Endothelial cell of umbilical vein (primary cell): Measurements from ENCODE around the gene PDE11A. TPM values are rescaled to one million over a fixed set of nuclear protein-coding genes. Genes with fewer than 3 reads are reported as not detected.

Experiments used
- BruUV-seq: library from RNA; stranded (reverse); fragments of 400-500 nt; replicated peaks from 2 replicates; lab custom pipeline; 2021; lab: Mats Ljungman, UMichigan
- CTCF ChIA-PET: fragments of 300-600, 350-600 bp; sonication (Branson Sonifier 250); formaldehyde crosslinking; loops from one replicate; lab custom pipeline; 2021; ENCODE audit warnings: antibody characterized with exemption, inconsistent platforms; lab: Charles Lee
- POLR2A ChIA-PET: fragments of 300-600, 350-600 bp; sonication (Branson Sonifier 250); formaldehyde crosslinking; loops from one replicate; lab custom pipeline; 2021; ENCODE audit warnings: antibody characterized with exemption, inconsistent platforms; lab: Charles Lee
- DNase-seq: peaks from one replicate; pipeline ENCODE4 v3.0.0-alpha.2; 2011; ENCODE audit warnings: low read depth, low spot score
- FAIRE-seq: peaks from 2 replicates; lab custom pipeline; 2011; peaks lifted over from hg19 to GRCh38; lab: Jason Lieb, UNC
- H2AFZ ChIP-seq: 2 replicates; pipeline ENCODE4 v1.6.0; 2012; ENCODE audit warnings: low read depth, low read length, control low read depth, inconsistent platforms
- H3K27ac ChIP-seq: 2 replicates; pipeline ENCODE4 v1.5.1; 2011; ENCODE audit warnings: low read depth, mild to moderate bottlenecking, control low read depth, low read length, moderate library complexity; ENCODE audit not compliant: insufficient read depth
- H3K27me3 ChIP-seq, 2 experiments: 2 replicates each; pipeline versions ENCODE4 v1.6.0 to v1.6.1; 2011; ENCODE audit warnings: low read length in 2 of 2, mixed read lengths in 1 of 2; ENCODE audit not compliant: control insufficient read depth in 2 of 2, insufficient read depth in 2 of 2
- H3K36me3 ChIP-seq, 2 experiments: 2 replicates in 1 of 2; 3 replicates in 1 of 2; pipeline ENCODE4 v1.5.1; 2011; ENCODE audit warnings: low read length in 2 of 2, mild to moderate bottlenecking in 1 of 2, moderate library complexity in 1 of 2; ENCODE audit not compliant: control insufficient read depth in 2 of 2, insufficient read depth in 2 of 2; ENCODE audit errors: extremely low read depth in 1 of 2
- H3K4me1 ChIP-seq: 3 replicates; pipeline ENCODE4 v1.5.1; 2011; ENCODE audit warnings: mild to moderate bottlenecking, low read length; ENCODE audit not compliant: control insufficient read depth, insufficient read depth; ENCODE audit errors: extremely low read depth
- H3K4me2 ChIP-seq: 2 replicates; pipeline ENCODE4 v1.6.1; 2011; ENCODE audit warnings: low read length, control low read depth, mixed read lengths; ENCODE audit not compliant: insufficient read depth
- H3K4me3 ChIP-seq, 3 experiments: fragments of 200-600 bp in 1 of 3; sonication (generic), shearing (Covaris generic) in 1 of 3; replicated peaks in 1 of 3; 2 replicates each; pipeline ENCODE4 v1.5.1; 2011 to 2016; ENCODE audit warnings: control low read depth in 3 of 3, low read length in 3 of 3, mild to moderate bottlenecking in 2 of 3, inconsistent platforms in 1 of 3, low read depth in 1 of 3, moderate library complexity in 1 of 3; ENCODE audit not compliant: insufficient read depth in 1 of 3
- H3K79me2 ChIP-seq: 2 replicates; pipeline ENCODE4 v1.6.0; 2012; ENCODE audit warnings: low read length, inconsistent platforms; ENCODE audit not compliant: control insufficient read depth, insufficient read depth
- H3K9ac ChIP-seq: replicated peaks from 2 replicates; pipeline ENCODE3; 2011; ENCODE audit warnings: low read length, control low read depth; ENCODE audit not compliant: insufficient read depth; ENCODE audit errors: extremely low read depth
- H3K9me1 ChIP-seq: replicated peaks from 3 replicates; pipeline ENCODE4 v1.6.0; 2011; ENCODE audit warnings: mild to moderate bottlenecking, low read length; ENCODE audit not compliant: control insufficient read depth, insufficient read depth; ENCODE audit errors: extremely low read depth
- H3K9me3 ChIP-seq: replicated peaks from 2 replicates; pipeline ENCODE4 v1.5.1; 2012; ENCODE audit warnings: low read length, inconsistent platforms; ENCODE audit not compliant: control insufficient read depth, insufficient read depth
- H4K20me1 ChIP-seq: replicated peaks from 2 replicates; pipeline ENCODE3; 2011; ENCODE audit warnings: mild to moderate bottlenecking, low read length; ENCODE audit not compliant: control insufficient read depth, insufficient read depth; ENCODE audit errors: extremely low read depth
- EZH2 ChIP-seq: IDR thresholded peaks from 2 replicates; pipeline ENCODE4 v1.6.1; 2012; ENCODE audit warnings: borderline replicate concordance, low read depth, mild to moderate bottlenecking, moderate library complexity, low read length, inconsistent platforms; ENCODE audit not compliant: severe bottlenecking
- FOS ChIP-seq: IDR thresholded peaks from 2 replicates; pipeline ENCODE4 v1.6.1; 2011; ENCODE audit warnings: mild to moderate bottlenecking, low read length, moderate library complexity, borderline replicate concordance; ENCODE audit not compliant: insufficient read depth
- GATA2 ChIP-seq: IDR thresholded peaks from 2 replicates; pipeline ENCODE4 v1.7.0; 2011; ENCODE audit warnings: low read depth, mild to moderate bottlenecking, moderate library complexity, mixed read lengths, low read length; ENCODE audit not compliant: insufficient read length, insufficient read depth
- JUN ChIP-seq: IDR thresholded peaks from 2 replicates; pipeline ENCODE4 v1.6.1; 2011; ENCODE audit warnings: borderline replicate concordance, low read depth; ENCODE audit not compliant: insufficient read length, insufficient read depth
- MYC ChIP-seq: IDR thresholded peaks from one replicate; pipeline ENCODE4 v1.6.1; 2011; ENCODE audit warnings: mild to moderate bottlenecking, low read depth, low read length
- POLR2A ChIP-seq: IDR thresholded peaks from 2 replicates; pipeline ENCODE4 v1.6.1; 2012; ENCODE audit warnings: low read depth, mild to moderate bottlenecking, control low read depth, low read length
- POLR2AphosphoS5 ChIP-seq: IDR thresholded peaks from 2 replicates; pipeline ENCODE4 v1.6.1; 2012; ENCODE audit warnings: low read depth, mild to moderate bottlenecking, control low read depth, low read length, moderate library complexity; ENCODE audit not compliant: insufficient read depth
- dilution Hi-C: fragments of 300-500 bp; cut with MboI; formaldehyde crosslinking; loops from one replicate; pipeline ENCODE4 v1.15.0; 2019; ENCODE audit warnings: low sequenced_read_pairs; ENCODE audit not compliant: extremely low pct_ligation_motif_present
- intact Hi-C: fragments of 100-400 bp; cut with micrococcal nuclease; formaldehyde crosslinking; loops from one replicate; pipeline ENCODE4 v1.10.0; 2022
- polyA plus RNA-seq, 4 experiments: library from polyadenylated mRNA; depleted of rRNA in 3 of 4; stranded (reverse) in 3 of 4; unstranded in 1 of 4; fragments of >200 nt; gene quantifications; 2 replicates each; pipeline versions ENCODE4 v1.2.1 to v1.2.3, GENCODE V29; 2011 to 2012; ENCODE audit warnings: missing spikeins in 1 of 4
- total RNA-seq: library from RNA; stranded (reverse); gene quantifications from 2 replicates; pipeline ENCODE4 v1.2.3, GENCODE V29; 2021
- TF ChIP-seq, protein P1 (sequence below): IDR thresholded peaks from 2 replicates; pipeline ENCODE4 v1.6.1; 2011; ENCODE audit not compliant: insufficient read depth, insufficient read length
- TF ChIP-seq, protein P2 (sequence below), 2 donors: IDR thresholded peaks; 1 replicate in 1 of 2; 2 replicates in 1 of 2; pipeline ENCODE4 v1.5.1; 2011; ENCODE audit warnings: low read length in 2 of 2, mild to moderate bottlenecking in 2 of 2, moderate library complexity in 2 of 2, control low read depth in 1 of 2, inconsistent platforms in 1 of 2, low read depth in 1 of 2; ENCODE audit not compliant: insufficient read depth in 1 of 2; ENCODE audit errors: extremely low read depth in 1 of 2

The PDE11A gene
- total and polyA plus RNA-seq, 2 donors (not counting 3 experiments of a cell fraction or from before 2014, with no cell fraction given), result 0.07 to 0.51 TPM

DNA sequence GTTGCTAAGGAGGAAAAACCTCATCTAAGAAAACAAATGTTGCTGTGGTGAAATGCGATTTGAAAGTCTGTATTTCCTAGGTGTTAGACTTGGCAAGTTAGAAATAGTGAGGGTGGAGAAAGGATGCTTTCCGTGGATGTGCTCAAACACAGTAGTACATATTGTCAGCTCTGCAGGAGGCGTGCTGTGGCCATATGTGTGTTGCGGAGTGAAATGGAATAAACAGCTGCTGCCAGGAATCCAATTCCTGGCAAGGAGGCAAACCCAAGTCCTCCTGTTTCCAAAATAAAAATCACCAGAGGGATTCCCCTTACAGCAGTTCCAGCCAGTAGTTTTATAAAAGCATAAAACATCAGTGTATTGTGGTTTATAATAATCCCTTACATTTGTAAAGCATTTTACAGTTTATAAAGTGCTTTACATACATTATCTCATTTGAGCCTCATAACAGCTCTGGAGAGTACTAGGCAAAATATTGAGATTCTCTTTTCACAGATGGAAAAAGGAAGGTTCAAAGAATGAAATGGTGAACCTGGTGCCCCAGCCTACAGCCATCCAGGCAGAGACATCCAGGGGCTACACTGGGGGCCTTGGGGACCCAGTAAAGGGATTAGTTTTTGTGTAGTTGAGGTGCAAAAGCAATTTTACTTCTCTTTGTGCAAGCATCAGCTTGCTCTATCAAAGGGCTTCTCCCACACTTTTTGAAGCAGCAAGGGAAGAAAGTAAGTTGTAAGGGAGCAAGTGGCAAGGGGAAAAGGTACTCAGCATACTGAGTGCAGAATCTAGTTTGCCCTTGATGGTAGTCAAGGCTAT is 474.0 kb downstream of the PDE11A start:
- Histone ChIP-seq H3K4me2 (no peak overlapping the region), H3K27me3 (peaks cover 0 to 4% of the 10 kb centered on the region in 2 experiments), H3K4me1 (peaks cover 3% of the 10 kb centered on the region), H3K36me3 (no peaks in the 10 kb centered on the region), H3K9me3 (no peaks in the 10 kb centered on the region), H3K79me2 (no peaks in the 10 kb centered on the region), H3K27ac (no peak overlapping the region), H3K9ac (no peak overlapping the region), H3K4me3 (no peak overlapping the region), H2AFZ (no peak overlapping the region), H3K9me1 (no peaks in the 10 kb centered on the region), H4K20me1 (no peaks in the 10 kb centered on the region)
- DNase-seq (peak; percentile 13), FAIRE-seq (no peak)
- TF ChIP-seq MYC, result no peak
- TF ChIP-seq, protein P1, sequence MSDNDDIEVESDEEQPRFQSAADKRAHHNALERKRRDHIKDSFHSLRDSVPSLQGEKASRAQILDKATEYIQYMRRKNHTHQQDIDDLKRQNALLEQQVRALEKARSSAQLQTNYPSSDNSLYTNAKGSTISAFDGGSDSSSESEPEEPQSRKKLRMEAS, result no peak
- intact Hi-C loops, result no loop called here
- ChIA-PET CTCF (interaction anchor here (0.9 to 1.4 kb wide), 2 partner anchors 8 to 109 kb away, joined by 3 to 4 read pairs; no protein-coding TSS in a partner anchor), POLR2A (no interaction called here)
- no TSS peak for BruUV-seq
- dilution Hi-C loops, result no loop called here

DNA sequence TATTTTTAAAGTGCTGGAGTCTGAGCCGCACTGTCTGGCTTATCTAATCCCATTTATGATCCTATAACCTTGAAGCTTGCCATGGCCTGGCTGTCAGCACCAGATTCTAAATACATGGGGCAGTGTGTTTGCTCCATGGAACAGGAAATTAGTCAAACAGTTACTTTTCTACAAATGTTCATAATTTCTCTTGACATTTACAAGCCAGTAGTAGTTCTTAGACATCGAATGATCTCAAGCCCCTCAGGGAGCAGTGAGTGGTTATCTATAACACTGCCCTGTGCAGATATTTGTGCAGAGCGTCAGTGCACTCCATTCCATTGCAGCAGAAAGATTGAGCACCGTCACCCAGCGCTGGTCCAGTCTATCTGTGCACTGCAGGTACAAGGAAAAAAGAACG is 474.8 kb downstream of the PDE11A start:
- Histone ChIP-seq H3K9me3 (no peaks in the 10 kb centered on the region), H3K4me2 (no peak overlapping the region), H4K20me1 (no peaks in the 10 kb centered on the region), H3K4me3 (no peak overlapping the region), H3K9ac (no peak overlapping the region), H3K79me2 (no peaks in the 10 kb centered on the region), H3K9me1 (no peaks in the 10 kb centered on the region), H3K4me1 (peaks cover 3% of the 10 kb centered on the region), H3K36me3 (no peaks in the 10 kb centered on the region), H2AFZ (no peak overlapping the region), H3K27me3 (peaks cover 0 to 4% of the 10 kb centered on the region in 2 experiments), H3K27ac (no peak overlapping the region)
- TF ChIP-seq, protein P2, sequence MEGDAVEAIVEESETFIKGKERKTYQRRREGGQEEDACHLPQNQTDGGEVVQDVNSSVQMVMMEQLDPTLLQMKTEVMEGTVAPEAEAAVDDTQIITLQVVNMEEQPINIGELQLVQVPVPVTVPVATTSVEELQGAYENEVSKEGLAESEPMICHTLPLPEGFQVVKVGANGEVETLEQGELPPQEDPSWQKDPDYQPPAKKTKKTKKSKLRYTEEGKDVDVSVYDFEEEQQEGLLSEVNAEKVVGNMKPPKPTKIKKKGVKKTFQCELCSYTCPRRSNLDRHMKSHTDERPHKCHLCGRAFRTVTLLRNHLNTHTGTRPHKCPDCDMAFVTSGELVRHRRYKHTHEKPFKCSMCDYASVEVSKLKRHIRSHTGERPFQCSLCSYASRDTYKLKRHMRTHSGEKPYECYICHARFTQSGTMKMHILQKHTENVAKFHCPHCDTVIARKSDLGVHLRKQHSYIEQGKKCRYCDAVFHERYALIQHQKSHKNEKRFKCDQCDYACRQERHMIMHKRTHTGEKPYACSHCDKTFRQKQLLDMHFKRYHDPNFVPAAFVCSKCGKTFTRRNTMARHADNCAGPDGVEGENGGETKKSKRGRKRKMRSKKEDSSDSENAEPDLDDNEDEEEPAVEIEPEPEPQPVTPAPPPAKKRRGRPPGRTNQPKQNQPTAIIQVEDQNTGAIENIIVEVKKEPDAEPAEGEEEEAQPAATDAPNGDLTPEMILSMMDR (IDR thresholded peaks at IDR 0.05; ENCODE audit: extremely low read depth in 1 of 2, insufficient read depth in 1 of 2, low read depth in 1 of 2, low read length in 2 of 2), result no peak
- TF ChIP-seq MYC (no peak), FOS (no peak), EZH2 (no peak), GATA2 (no peak), POLR2A (no peak), JUN (no peak), POLR2AphosphoS5 (no peak)
- TF ChIP-seq, protein P1, result no peak
- dilution Hi-C loops (no loop called here), intact Hi-C loops (no loop called here)
- ChIA-PET POLR2A (no interaction called here), CTCF (no interaction called here)
- no TSS peak for BruUV-seq
- peak; percentile 5 for DNase-seq
- FAIRE-seq, result no peak
